Spleen (tissue), 11 donors: Measurements from ENCODE around the gene MKRN1. TPM values are rescaled to one million over a fixed set of nuclear protein-coding genes. Genes with fewer than 3 reads are reported as not detected.
A peak's percentile ranks its signal among the peaks of the same experiment; 100 is the strongest.
"Not testable (repeated sequence)": the region's sequence is repeated elsewhere in the genome, so short reads cannot be mapped to it uniquely, and the experiment has no call there.

Source experiments
- DNase-seq: peaks from one replicate; pipeline ENCODE4 v3.0.0-alpha.2; 2020
- H3K27ac ChIP-seq, 8 donors: fragments of 200-600 bp; sonication (generic) in 7 of 8; 1 replicate in 4 of 8; 2 replicates in 4 of 8; pipeline versions ENCODE4 v1.5.0 to v1.8.0; 2016 to 2021; ENCODE audit warnings: inconsistent platforms in 4 of 8, mild to moderate bottlenecking in 4 of 8, moderate library complexity in 1 of 8
- H3K27me3 ChIP-seq, 7 donors: fragments of 200-600 bp; sonication (generic) in 6 of 7; replicated peaks in 1 of 7; 1 replicate in 4 of 7; 2 replicates in 3 of 7; pipeline versions ENCODE4 v1.5.0 to v1.8.0; 2016 to 2021; ENCODE audit warnings: inconsistent platforms in 3 of 7, mild to moderate bottlenecking in 1 of 7
- H3K36me3 ChIP-seq, 6 donors: fragments of 200-600 bp; sonication (generic) in 5 of 6; 1 replicate in 4 of 6; 2 replicates in 2 of 6; pipeline versions ENCODE4 v1.5.0 to v1.8.0; 2016 to 2021; ENCODE audit warnings: inconsistent platforms in 2 of 6
- H3K4me1 ChIP-seq, 6 donors: fragments of 200-600 bp; sonication (generic) in 5 of 6; 1 replicate in 3 of 6; 2 replicates in 3 of 6; pipeline versions ENCODE4 v1.5.0 to v1.8.0; 2016 to 2021; ENCODE audit warnings: inconsistent platforms in 3 of 6
- H3K4me3 ChIP-seq, 8 donors: fragments of 200-600 bp; sonication (generic) in 7 of 8; 1 replicate in 4 of 8; 2 replicates in 4 of 8; pipeline versions ENCODE4 v1.5.0 to v1.8.0; 2016 to 2021; ENCODE audit warnings: inconsistent platforms in 4 of 8, mild to moderate bottlenecking in 4 of 8, moderate library complexity in 2 of 8
- H3K9me3 ChIP-seq, 8 donors: fragments of 200-600 bp; sonication (generic) in 7 of 8; 1 replicate in 4 of 8; 2 replicates in 4 of 8; pipeline versions ENCODE4 v1.5.0 to v1.8.0; 2016 to 2021; ENCODE audit warnings: inconsistent platforms in 4 of 8
- POLR2A ChIP-seq, 3 donors: fragments of 450-650 bp; IDR thresholded peaks; one replicate each; pipeline ENCODE4 v1.5.1; 2017; ENCODE audit warnings: antibody characterized with exemption in 3 of 3, mild to moderate bottlenecking in 1 of 3
- POLR2AphosphoS5 ChIP-seq, 3 donors: sonication (generic); formaldehyde crosslinking; IDR thresholded peaks; one replicate each; pipeline ENCODE4 v1.5.1; 2017; ENCODE audit warnings: antibody characterized with exemption in 3 of 3
- WGBS, 5 donors: extraction: QIAGEN DNeasy Blood & Tissue Kit in 3 of 5; methylation state at CpG; one replicate each; pipeline versions ENCODE4 v1.1.5 to v1.1.7; 2013 to 2018; 5-methylcytosine and 5-hydroxymethylcytosine counted together
- intact Hi-C: fragments of 100-400 bp; cut with DNase I; formaldehyde crosslinking; loops from one replicate; pipeline ENCODE4 v1.15.0; 2023; ENCODE audit warnings: low total_unique reads
- polyA plus RNA-seq, 3 donors: library from polyadenylated mRNA; stranded (reverse); fragments of 200-250 nt; gene quantifications; one replicate each; pipeline ENCODE4 v1.2.1, GENCODE V29; 2013
- total RNA-seq, 7 donors: library from RNA; depleted of rRNA in 3 of 7; stranded (reverse); fragments of >200 nt in 3 of 7; fragmentation: NEBNext Ultra II Directional in 4 of 7; extraction: Animal tissue kit (Norgen Biotek cat#: 25700) in 4 of 7; gene quantifications; one replicate each; pipeline versions ENCODE4 v1.1.0 to v1.2.1, GENCODE V29; 2016 to 2021
- TF ChIP-seq, protein P1 (sequence below), 11 experiments: fragments of 200-600 bp in 7 of 11; fragments of 450-650 bp in 4 of 11; sonication (generic) in 4 of 11; IDR thresholded peaks in 8 of 11; conservative IDR thresholded peaks in 3 of 11; 1 replicate in 7 of 11; 2 replicates in 4 of 11; pipeline versions ENCODE4 v1.4.0 to v1.8.0; 2016 to 2021; ENCODE audit warnings: antibody characterized with exemption in 11 of 11, inconsistent platforms in 4 of 11, mild to moderate bottlenecking in 1 of 11
- donor health status: healthy with polysubstance abuse.
- donor health status: DM: no; HTN: no; CAD: no; lungs with moderate emphysema.
- donor health status: DM: no; HTN: no; CAD: no.
- donor health status: Bipolar disorder and iron deficiency.
- donor health status: healthy.
- donor health status: DM: no; HTN: no; CAD: no.
- donor health status: DM: yes; HTN: yes; CAD: no.

The MKRN1 gene
- total and polyA plus RNA-seq, 10 donors = 41.8 to 179 (median 101) TPM

- Histone ChIP-seq H3K4me1 (peaks cover 0 to 6% (median 0%) of the 10 kb centered on the region in 6 donors), H3K27me3 (no peaks in the 10 kb centered on the region), H3K36me3 (no peaks in the 10 kb centered on the region), H3K9me3 (no peaks in the 10 kb centered on the region), H3K27ac (peak overlapping the region in 1 of 8 donors; percentile 17), H3K4me3 (no peak overlapping the region)
- TF ChIP-seq, protein P1, sequence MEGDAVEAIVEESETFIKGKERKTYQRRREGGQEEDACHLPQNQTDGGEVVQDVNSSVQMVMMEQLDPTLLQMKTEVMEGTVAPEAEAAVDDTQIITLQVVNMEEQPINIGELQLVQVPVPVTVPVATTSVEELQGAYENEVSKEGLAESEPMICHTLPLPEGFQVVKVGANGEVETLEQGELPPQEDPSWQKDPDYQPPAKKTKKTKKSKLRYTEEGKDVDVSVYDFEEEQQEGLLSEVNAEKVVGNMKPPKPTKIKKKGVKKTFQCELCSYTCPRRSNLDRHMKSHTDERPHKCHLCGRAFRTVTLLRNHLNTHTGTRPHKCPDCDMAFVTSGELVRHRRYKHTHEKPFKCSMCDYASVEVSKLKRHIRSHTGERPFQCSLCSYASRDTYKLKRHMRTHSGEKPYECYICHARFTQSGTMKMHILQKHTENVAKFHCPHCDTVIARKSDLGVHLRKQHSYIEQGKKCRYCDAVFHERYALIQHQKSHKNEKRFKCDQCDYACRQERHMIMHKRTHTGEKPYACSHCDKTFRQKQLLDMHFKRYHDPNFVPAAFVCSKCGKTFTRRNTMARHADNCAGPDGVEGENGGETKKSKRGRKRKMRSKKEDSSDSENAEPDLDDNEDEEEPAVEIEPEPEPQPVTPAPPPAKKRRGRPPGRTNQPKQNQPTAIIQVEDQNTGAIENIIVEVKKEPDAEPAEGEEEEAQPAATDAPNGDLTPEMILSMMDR (IDR thresholded peaks at IDR 0.05 in 8 of 11, conservative IDR thresholded peaks at IDR 0.05 in 3 of 11) = no peak
- TF ChIP-seq POLR2AphosphoS5 (IDR thresholded peaks at IDR 0.05) (no peak), POLR2A (IDR thresholded peaks at IDR 0.05) (no peak)
- intact Hi-C loops = no loop called here
- no peak for DNase-seq
- 61 to 79% (median 68%) methylated on average over 5 of the region's 5 CpGs for WGBS, 5 donors
Measured at GRCh38 chr7:140506788-140507464, 27.6 kb upstream of the MKRN1 start.

DNA sequence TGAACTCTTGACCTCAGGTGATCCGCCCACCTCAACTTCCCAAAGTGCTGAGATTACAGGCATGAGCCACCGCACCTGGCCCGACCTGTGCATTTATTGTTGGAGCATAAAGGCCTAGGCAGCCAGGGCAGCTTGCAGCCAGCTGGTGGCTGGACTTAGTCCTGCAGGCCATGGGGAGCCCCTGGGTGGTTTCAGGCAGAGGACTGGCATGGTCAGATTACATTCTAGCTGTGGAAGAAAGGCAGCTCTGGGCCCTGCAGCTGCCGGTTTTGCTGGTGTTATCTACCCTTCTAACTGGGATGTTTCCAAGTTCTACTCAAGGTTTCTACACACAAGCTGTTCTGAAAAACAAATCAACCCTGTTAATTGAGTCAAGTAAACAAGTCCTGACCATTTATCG, 22.7 kb upstream of the MKRN1 start:
- peaks cover 0 to 6% (median 0%) of the 10 kb centered on the region in 6 donors for H3K4me1 ChIP-seq
- DNase-seq = no peak
- H3K27ac ChIP-seq = no peak overlapping the region
- no peak for TF ChIP-seq POLR2AphosphoS5 (IDR thresholded peaks at IDR 0.05)
- no peak for TF ChIP-seq POLR2A (IDR thresholded peaks at IDR 0.05)
- TF ChIP-seq, protein P1 (IDR thresholded peaks at IDR 0.05 in 8 of 11, conservative IDR thresholded peaks at IDR 0.05 in 3 of 11) = no peak
- H3K4me3 ChIP-seq = no peak overlapping the region
- intact Hi-C loops = no loop called here
- H3K27me3 ChIP-seq = no peaks in the 10 kb centered on the region
- 88 to 96% (median 89%) methylated on average over 4 to 5 of the region's 5 CpGs for WGBS, 5 donors
- no peaks in the 10 kb centered on the region for H3K9me3 ChIP-seq
- no peaks in the 10 kb centered on the region for H3K36me3 ChIP-seq

GRCh38 chr7:140497807-140498206, 18.5 kb upstream of the MKRN1 start:
- 96 to 99% (median 97%) methylated on average over 4 to 7 of the region's 7 CpGs for WGBS, 5 donors
- H3K27ac ChIP-seq, DNase-seq, H3K36me3 ChIP-seq, H3K4me3 ChIP-seq, H3K9me3 ChIP-seq, H3K27me3 ChIP-seq, H3K4me1 ChIP-seq, intact Hi-C loops: not testable (repeated sequence)

DNA sequence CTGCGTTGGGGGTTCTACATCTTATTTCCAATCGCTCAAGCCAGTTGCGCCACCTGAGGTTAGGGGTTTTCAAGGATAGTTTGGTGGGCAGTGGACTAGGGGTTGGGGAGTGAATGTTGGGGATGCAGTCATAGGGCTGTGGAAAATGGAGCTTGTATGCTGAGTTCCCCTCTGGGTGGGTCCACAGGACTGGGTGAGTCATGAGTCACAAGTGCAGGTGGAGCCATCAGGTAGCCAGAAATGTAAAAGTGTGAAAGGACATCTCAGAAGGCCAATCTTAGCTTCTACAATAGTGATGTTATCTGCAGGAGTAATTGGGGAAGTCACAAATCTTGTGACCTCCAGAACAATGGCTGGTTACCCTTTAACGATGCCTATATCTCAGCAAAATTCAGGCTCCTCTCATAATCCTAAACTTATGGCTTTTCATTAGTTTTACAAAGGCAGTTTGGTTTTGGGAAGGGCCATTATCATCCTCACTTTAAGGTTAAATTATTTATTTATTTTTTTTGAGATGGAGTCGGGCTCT, 18.0 kb upstream of the MKRN1 start:
- 71 to 76% (median 73%) methylated on average over 5 of the region's 5 CpGs for WGBS, 5 donors

More for the DNA sequence above, 18.0 kb upstream of the MKRN1 start:
- no peak for DNase-seq
- H3K4me3 ChIP-seq = no peak overlapping the region
- H3K27ac ChIP-seq = no peak overlapping the region
- H3K27me3 ChIP-seq = no peaks in the 10 kb centered on the region
- H3K36me3 ChIP-seq = no peaks in the 10 kb centered on the region
- no peaks in the 10 kb centered on the region for H3K4me1 ChIP-seq
- intact Hi-C loops = no loop called here
- H3K9me3 ChIP-seq = no peaks in the 10 kb centered on the region
- TF ChIP-seq POLR2A (IDR thresholded peaks at IDR 0.05) (no peak), POLR2AphosphoS5 (IDR thresholded peaks at IDR 0.05) (no peak)
- TF ChIP-seq, protein P1 (IDR thresholded peaks at IDR 0.05 in 8 of 11, conservative IDR thresholded peaks at IDR 0.05 in 3 of 11) = no peak
